Esophagus mucosa (tissue), 1 donor: Measurements from ENCODE around the gene PHOX2B. TPM values are rescaled to one million over a fixed set of nuclear protein-coding genes. Genes with fewer than 3 reads are reported as not detected.
"Not testable (repeated sequence)": the region's sequence is repeated elsewhere in the genome, so short reads cannot be mapped to it uniquely, and the experiment has no call there.

ENCODE experiments used
- ATAC-seq: fragments of 200-7000 bp; cut with Tn5 transposase; one replicate; pipeline ENCODE4 v1.9.1; 2020
- total RNA-seq: library from RNA; stranded (reverse); gene quantifications from one replicate; pipeline ENCODE4 v1.2.4, GENCODE V29; 2023
- donor health status: DM: yes; HTN: yes; CAD: no.

PHOX2B gene
- total RNA-seq, 1 donor from 2014 or later, result not detected

GRCh38 chr4:41747230-41748055 is 1.1 kb downstream of the PHOX2B start:
- ATAC-seq, result no peak

GRCh38 chr4:41746440-41747229 is 1.9 kb downstream of the PHOX2B start:
- ATAC-seq, result no peak

GRCh38 chr4:41746025-41746439 is 2.5 kb downstream of the PHOX2B start:
- no peak for ATAC-seq

- ATAC-seq, result no peak
These were observed 3.1 kb downstream of the PHOX2B start for GRCh38 chr4:41745292-41746024.

GRCh38 chr4:41744572-41745291 is 3.8 kb downstream of the PHOX2B start:
- no peak for ATAC-seq

GRCh38 chr4:41741354-41741753 is 7.2 kb downstream of the PHOX2B start:
- no peak for ATAC-seq

GRCh38 chr4:41737491-41737890 is 11.0 kb downstream of the PHOX2B start:
- not testable (repeated sequence) for ATAC-seq

- no peak for ATAC-seq
These were observed 14.2 kb downstream of the PHOX2B start for GRCh38 chr4:41734371-41734770.

- no peak for ATAC-seq
These were observed 16.9 kb downstream of the PHOX2B start for GRCh38 chr4:41731569-41732126.

GRCh38 chr4:41728573-41728913 is 20.0 kb downstream of the PHOX2B start:
- no peak for ATAC-seq

- no peak for ATAC-seq
These were observed 20.5 kb downstream of the PHOX2B start for GRCh38 chr4:41727861-41728572.

GRCh38 chr4:41725254-41725653 is 23.3 kb downstream of the PHOX2B start:
- ATAC-seq, result no peak

GRCh38 chr4:41723286-41723685 is 25.2 kb downstream of the PHOX2B start:
- no peak for ATAC-seq

GRCh38 chr4:41722181-41722580 is 26.3 kb downstream of the PHOX2B start:
- no peak for ATAC-seq

- ATAC-seq, result no peak
These were observed 29.1 kb downstream of the PHOX2B start for GRCh38 chr4:41719417-41719816.

GRCh38 chr4:41718907-41719306 is 29.6 kb downstream of the PHOX2B start:
- no peak for ATAC-seq

- ATAC-seq, result no peak
These were observed 33.4 kb downstream of the PHOX2B start for GRCh38 chr4:41715155-41715554.

- no peak for ATAC-seq
These were observed 34.0 kb downstream of the PHOX2B start for GRCh38 chr4:41714364-41715000.

- ATAC-seq, result no peak
These were observed 34.8 kb downstream of the PHOX2B start for GRCh38 chr4:41713768-41714167.

- ATAC-seq, result no peak
These were observed 36.1 kb downstream of the PHOX2B start for GRCh38 chr4:41712425-41712824.

- ATAC-seq, result not testable (repeated sequence)
These were observed 36.9 kb downstream of the PHOX2B start for GRCh38 chr4:41711654-41712053.
